ENCODE results near the gene KSR1.

Gene KSR1

DNA sequence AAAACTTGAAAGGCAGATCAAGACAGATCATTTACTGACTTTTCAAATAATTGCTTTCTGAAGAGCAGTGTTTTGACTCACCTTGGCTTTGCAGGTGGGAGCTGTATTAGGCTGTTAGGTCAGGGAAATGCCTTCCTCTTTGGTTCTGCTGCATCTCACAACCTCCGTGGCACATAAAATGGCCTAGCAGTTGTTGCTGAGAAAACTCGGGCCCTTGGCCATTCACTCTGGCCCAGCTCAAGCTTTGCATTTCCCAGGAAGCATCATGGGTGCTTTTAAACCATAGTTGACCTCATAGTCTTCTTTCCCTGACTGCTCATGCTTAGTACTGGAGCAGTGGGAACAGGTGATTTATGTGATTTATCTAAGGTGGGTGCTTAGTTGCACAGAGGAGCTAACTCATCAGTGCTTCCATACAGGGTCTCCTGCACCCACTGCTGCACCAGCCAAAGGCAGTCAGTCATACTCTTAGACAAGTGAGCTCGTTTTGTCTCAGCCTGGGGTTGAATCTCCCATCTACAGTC is 83.6 kb downstream of the KSR1 start:
- no peak for DNase-seq

- no peak for DNase-seq
Observed at GRCh38 chr17:27540318-27541101, 84.3 kb downstream of the KSR1 start.

GRCh38 chr17:27541301-27542023 is 85.2 kb downstream of the KSR1 start:
- DNase-seq = no peak

- no peak for DNase-seq
Observed at GRCh38 chr17:27542841-27543463, 86.7 kb downstream of the KSR1 start.

DNA sequence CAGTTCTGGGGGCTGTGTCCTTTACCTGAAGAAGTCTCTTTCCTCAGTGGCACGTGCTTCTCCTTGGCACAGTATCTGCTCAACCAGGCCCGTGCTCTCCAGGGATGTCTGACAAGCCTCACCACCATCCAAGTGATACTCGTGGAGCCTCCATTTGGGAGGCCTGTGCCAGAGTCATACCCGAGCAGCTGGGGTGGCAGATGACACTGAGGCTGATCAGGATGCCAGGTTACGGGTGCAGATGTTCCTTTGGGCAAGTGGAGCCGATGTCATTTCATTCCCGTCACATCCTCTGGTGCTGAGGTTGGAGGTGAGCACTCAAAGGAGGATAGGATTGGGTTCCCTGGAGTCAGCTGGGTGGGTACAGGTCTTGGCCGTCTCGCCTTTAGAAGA is 87.2 kb downstream of the KSR1 start:
- DNase-seq = no peak

DNA sequence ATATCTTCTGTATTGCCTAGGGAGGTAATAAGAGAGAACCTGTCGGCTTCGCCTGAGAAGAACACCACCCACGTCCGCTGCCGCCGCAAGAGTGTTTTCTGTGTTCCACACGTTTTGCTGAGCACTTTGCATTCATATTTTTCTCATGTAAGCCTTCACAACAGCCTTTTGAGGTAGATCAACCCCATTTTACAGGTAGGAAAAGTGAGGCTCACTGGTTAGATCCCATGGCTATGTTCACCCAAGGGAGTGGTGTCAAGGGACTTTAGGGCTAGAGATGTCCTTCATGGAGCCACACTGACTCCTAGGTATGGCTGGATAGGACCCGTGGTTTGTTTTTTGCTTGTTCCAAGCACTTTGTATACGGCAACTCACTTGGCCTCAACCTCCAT is 87.7 kb downstream of the KSR1 start:
- DNase-seq = no peak

- DNase-seq = no peak
Observed at GRCh38 chr17:27544350-27545131, 88.3 kb downstream of the KSR1 start.

DNA sequence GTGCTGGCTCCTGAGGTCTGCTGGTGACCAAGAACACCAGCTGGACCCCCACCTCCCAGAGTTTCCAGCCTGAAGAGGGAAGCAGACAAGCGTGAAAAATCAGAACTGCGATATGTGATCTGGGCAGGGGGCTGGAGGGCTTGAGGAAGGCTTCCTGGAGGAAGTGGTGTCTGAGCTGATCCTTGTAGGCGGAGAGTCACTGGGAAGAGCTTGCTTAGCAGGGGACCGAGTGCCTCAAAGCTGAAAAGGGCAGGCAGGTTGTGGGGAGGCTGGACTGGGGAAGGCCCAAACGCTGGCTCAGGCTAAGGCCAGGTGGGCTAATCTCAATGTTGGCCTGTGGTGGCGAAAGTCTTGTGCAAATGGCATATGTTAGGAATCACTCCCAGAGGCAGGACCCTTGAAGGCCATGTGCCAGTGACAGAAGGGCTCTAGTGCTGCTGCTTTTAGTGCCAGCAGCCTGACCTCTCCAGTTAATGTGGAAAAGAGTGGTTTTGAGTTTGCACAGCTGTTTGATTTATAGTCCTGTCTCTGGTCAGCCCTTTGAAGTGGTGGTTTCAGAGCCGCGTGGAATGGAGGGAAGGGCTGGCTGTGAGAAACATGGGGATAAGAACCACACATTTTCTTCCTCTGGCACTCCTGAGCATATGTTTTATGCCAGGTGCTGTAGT is 89.4 kb downstream of the KSR1 start:
- peak; percentile 85 for DNase-seq

DNA sequence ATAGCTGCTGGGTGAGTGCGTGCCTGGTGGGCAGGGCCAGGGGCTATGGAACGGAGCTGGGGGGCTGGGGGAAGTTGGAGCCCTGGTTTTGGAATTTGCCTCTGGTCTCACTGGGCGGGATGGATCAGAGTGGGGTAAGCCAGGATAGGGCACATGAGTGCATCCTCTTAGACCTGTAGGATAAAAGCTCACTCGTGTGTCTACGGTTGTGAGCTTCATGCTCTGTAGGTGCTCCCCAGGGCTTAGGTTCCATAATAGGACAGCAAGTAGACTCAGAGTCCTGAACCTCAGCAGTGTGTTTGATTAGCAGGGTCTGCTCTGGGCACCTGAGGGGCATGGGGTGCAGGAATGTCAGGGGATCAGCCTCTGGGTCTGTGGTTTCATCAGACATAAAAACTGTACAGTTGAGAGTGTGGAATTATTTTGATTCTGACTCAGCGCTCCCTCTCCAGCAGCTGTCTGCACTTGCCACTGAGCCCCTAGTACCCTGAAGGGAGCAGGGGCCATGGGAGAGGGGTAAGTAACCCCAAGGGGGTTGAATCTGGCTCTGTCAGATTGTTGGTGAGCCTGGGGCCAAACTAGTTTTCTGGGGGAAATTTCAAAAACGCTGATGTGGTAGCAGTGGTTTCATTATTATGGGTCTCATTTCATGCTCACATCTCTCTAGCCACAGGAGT is 90.5 kb downstream of the KSR1 start:
- DNase-seq = no peak

- DNase-seq = no peak
Observed at GRCh38 chr17:27547301-27547683, 91.0 kb downstream of the KSR1 start.

DNA sequence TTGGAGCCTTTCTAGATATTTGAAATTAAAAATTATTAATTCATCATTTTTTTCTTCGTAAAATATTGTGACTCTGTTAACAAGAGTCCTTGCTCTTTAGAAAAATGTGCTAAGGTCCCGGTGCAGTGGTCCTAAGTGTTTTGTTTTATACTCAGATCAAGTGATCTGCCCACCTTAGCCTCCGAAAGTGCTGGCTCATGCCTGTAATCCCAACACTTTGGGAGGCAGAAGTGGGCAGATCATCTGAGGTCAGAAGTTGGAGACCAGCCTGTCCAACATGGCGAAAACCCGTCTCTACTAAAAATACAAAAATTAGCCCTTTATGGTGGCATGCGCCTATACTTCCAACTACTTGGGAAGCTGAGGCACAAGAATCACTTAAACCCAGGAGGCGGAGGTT is 92.1 kb downstream of the KSR1 start:
- no peak for DNase-seq

DNA sequence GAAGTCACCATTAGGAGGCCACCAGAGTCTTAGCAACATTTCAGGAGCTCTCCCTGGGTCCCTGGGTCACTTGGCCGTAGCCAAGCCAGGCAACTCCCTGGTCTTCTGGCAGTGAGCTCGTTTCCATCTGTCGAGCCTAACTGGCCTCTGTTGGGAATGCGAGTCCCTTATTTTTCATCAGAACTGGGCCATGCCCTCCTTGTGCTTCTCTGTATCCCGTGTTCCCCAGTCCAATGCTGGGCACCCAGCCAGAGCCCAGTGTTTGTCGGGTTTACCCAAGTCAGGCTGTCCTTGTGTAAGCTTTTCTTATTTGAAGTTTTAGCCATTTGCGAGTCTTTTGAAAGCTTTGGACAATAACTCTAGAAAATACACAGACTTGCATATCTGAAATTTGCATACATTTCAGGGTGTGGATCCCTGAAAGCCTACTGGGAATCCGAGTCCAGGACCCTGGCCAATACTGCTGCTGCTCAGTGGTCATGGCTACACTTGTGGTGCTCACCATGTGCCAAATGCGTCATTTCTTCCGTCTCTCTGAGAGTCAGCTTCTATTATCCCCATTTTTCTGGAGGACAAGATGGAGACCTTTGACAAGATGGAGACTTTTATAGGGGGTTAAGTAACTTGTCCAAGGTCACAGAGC is 93.1 kb downstream of the KSR1 start:
- no peak for DNase-seq

GRCh38 chr17:27550291-27550930 is 94.2 kb downstream of the KSR1 start:
- no peak for DNase-seq

DNA sequence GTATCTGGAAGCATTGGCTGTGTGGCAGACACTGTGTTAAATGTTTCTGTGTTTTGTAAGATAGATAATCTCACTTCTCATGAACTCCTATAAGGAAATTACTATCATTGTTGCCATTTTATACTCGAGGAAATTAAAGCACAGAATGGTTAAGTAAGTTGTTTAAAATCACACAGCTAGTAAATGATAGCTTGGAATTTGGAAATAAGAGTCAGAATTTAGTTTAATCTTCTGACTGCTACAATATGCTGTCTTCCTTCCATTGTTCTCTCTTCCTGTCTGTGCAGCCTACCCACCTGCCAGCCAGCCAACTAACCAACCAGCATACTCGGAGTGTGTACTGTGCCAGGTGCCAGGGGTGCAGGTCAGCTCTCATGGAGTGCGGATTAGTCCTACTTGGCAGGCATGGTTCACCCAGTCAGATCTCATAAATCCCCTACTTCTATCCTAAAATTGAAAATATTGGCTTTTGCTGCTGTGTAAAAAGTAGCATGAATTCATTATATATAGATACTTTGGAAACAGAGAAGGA is 94.8 kb downstream of the KSR1 start:
- no peak for DNase-seq

DNA sequence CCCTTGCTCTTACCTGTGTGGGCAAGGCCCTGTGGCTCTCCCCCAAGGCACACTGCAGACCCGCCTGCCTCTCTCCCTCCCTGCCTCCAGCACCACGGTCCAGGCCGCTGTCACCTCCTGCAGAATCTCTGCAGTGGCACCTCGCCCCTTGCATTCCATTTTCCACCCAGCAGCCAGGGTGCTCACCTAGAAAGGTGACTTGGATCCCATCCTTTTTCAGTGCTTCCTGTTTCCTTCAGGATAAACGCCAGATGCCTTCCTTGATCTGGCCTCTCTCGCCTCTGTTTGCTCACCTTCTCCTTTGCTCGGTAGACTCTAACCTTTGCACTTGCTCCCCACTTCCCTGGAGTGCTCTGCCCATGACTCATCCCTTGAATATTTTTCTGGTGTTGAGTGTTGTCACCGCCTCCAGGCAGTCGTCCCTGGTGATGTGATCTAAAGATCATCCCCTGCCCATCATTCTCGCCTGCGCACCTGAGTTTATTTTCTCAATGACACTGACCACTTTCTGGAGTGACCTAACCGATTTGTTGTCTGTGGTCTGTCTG is 95.5 kb downstream of the KSR1 start:
- no peak for DNase-seq

DNA sequence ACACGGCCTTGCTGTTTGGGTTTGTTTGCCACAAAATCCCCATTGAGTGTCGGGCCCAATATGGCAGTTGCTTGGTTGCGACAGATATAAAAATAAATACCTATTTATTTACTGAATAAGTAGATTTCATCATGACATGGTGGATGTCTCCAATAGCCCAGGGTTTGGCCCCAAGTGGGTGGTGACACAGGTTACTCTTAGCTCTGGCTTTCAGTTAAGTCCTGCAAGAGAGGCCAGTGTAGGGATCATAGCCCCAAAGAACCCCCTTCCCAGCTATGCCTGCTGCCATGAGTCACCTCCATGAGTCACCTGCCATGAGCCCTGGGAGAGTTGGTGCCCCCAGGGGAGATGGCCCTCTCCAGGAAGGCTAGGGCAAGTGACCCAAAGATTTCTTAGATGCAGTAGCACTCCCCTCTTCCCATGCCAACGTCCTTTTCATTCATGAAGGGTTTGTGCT is 96.1 kb downstream of the KSR1 start:
- no peak for DNase-seq

DNA sequence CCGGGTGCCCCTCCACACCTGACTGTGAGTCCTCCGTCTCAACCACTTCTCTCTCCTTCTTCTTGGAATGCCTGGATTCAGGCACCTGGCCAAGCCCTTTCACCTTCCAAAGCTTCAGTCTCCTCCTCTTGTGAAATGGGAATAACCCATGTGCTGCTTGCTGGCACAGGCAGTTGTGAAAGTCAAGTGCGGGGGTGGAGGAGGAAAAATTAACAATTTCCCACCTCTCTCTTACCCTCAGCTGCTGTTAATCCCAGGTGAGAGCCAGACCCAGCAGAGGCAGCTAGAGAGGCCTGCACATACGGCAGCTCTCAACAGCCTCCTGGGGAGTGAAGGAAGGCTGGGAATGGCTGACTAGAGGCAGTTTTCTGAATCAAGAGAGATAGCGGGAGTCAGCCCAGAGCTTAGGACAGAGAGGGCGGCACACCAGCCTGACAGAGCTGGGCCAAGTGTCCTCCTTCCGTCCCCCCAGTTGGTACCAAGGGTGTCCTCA is 96.8 kb downstream of the KSR1 start:
- no peak for DNase-seq

- no peak for DNase-seq
Observed at GRCh38 chr17:27554152-27554551, 97.9 kb downstream of the KSR1 start.

GRCh38 chr17:27554911-27555310 is 98.7 kb downstream of the KSR1 start:
- DNase-seq = no peak

- DNase-seq = no peak
Observed at GRCh38 chr17:27555339-27555738, 99.1 kb downstream of the KSR1 start.
